Panc1 (cell line): ENCODE measurements around the gene DNAI2. TPM values are rescaled to one million over a fixed set of nuclear protein-coding genes. Genes with fewer than 3 reads are reported as not detected.

ENCODE experiments used
- ATAC-seq: fragments of 200-7000 bp; cut with Tn5 transposase; 2 replicates; pipeline ENCODE4 v1.9.1; 2020; ENCODE audit warnings: mild to moderate bottlenecking, moderate library complexity
- BruUV-seq: library from RNA; stranded (reverse); fragments of 400-500 nt; replicated peaks from 2 replicates; lab custom pipeline; 2021; lab: Mats Ljungman, UMichigan
- CTCF ChIA-PET: fragments of 300-600 bp; sonication (Branson Sonifier 250); formaldehyde crosslinking; loops from one replicate; lab custom pipeline; 2022; ENCODE audit warnings: antibody characterized with exemption; lab: Charles Lee
- POLR2A ChIA-PET: fragments of 300-600 bp; sonication (Branson Sonifier 250); formaldehyde crosslinking; loops from one replicate; lab custom pipeline; 2022; ENCODE audit warnings: antibody characterized with exemption; lab: Charles Lee
- DNase-seq: peaks from one replicate; pipeline ENCODE4 v3.0.0-alpha.2; 2010; ENCODE audit warnings: low read depth, low spot score
- H3K27ac ChIP-seq: 2 replicates; pipeline ENCODE4 v1.5.1; 2011; ENCODE audit warnings: mild to moderate bottlenecking, low read length, inconsistent platforms
- H3K27me3 ChIP-seq: fragments of 200-500 bp; sonication (Bioruptor generic); 2 replicates; pipeline ENCODE4 v1.6.0; 2014; ENCODE audit warnings: low read length, inconsistent platforms; ENCODE audit not compliant: control insufficient read depth, insufficient read depth
- H3K36me3 ChIP-seq: fragments of 200-500 bp; sonication (Bioruptor generic); 2 replicates; pipeline ENCODE4 v1.5.1; 2014; ENCODE audit warnings: inconsistent platforms, mild to moderate bottlenecking, low read length, moderate library complexity; ENCODE audit not compliant: control insufficient read depth, insufficient read depth
- H3K4me1 ChIP-seq: 2 replicates; pipeline ENCODE4 v1.5.1; 2011; ENCODE audit warnings: inconsistent platforms, mild to moderate bottlenecking, low read length, moderate library complexity; ENCODE audit not compliant: control insufficient read depth, insufficient read depth
- H3K4me3 ChIP-seq, 2 experiments: 2 replicates each; pipeline ENCODE4 v1.5.1; 2011 to 2012; ENCODE audit warnings: low read depth in 2 of 2, low read length in 2 of 2, mild to moderate bottlenecking in 2 of 2, inconsistent platforms in 1 of 2, moderate library complexity in 1 of 2
- H3K9me3 ChIP-seq: fragments of 200-500 bp; sonication (Bioruptor generic); 2 replicates; pipeline ENCODE4 v1.5.1; 2014; ENCODE audit warnings: low read depth, mild to moderate bottlenecking, inconsistent platforms, low read length, moderate library complexity; ENCODE audit not compliant: control insufficient read depth, insufficient read depth
- POLR2AphosphoS5 ChIP-seq: IDR thresholded peaks from 2 replicates; pipeline ENCODE4 v1.6.1; 2012; ENCODE audit warnings: mild to moderate bottlenecking, low read depth, low read length, moderate library complexity
- REST ChIP-seq, 2 experiments: IDR thresholded peaks; 2 replicates each; pipeline ENCODE4 v1.6.1; 2011 to 2012; ENCODE audit warnings: low read depth in 2 of 2, control low read depth in 1 of 2, low read length in 1 of 2, mild to moderate bottlenecking in 1 of 2, moderate library complexity in 1 of 2; ENCODE audit not compliant: insufficient read depth in 1 of 2
- SIN3A ChIP-seq: IDR thresholded peaks from 2 replicates; pipeline ENCODE4 v1.6.1; 2012; ENCODE audit warnings: low read depth, mild to moderate bottlenecking, low read length, moderate library complexity, borderline replicate concordance; ENCODE audit not compliant: insufficient read depth
- TCF7L2 ChIP-seq: IDR thresholded peaks from 2 replicates; pipeline ENCODE4 v1.6.1; 2011; ENCODE audit warnings: mild to moderate bottlenecking, low read depth, low read length, inconsistent platforms
- in situ Hi-C: cut with HindIII; loops from 2 replicates; pipeline ENCODE4 v1.10.0; 2016; ENCODE audit warnings: low sequenced_read_pairs, low pct_unique_long_range_greater_than_20kb
- intact Hi-C: fragments of 100-400 bp; cut with micrococcal nuclease; formaldehyde crosslinking; loops from one replicate; pipeline ENCODE4 v1.10.0; 2022; ENCODE audit not compliant: unreplicated experiment
- total RNA-seq: library from RNA; stranded (reverse); gene quantifications from one replicate; pipeline ENCODE4 v1.2.1, GENCODE V29; 2021; ENCODE audit not compliant: unreplicated experiment
- TF ChIP-seq, protein P1 (sequence below): fragments of 450-650 bp; IDR thresholded peaks from 2 replicates; pipeline ENCODE4 v1.5.1; 2017; ENCODE audit warnings: mild to moderate bottlenecking

DNAI2 gene
- total RNA-seq, 1 experiment from 2014 or later = not detected

- CTCF ChIA-PET = no interaction called here
- ATAC-seq (no peak), DNase-seq (no peak)
- TF ChIP-seq, protein P1, sequence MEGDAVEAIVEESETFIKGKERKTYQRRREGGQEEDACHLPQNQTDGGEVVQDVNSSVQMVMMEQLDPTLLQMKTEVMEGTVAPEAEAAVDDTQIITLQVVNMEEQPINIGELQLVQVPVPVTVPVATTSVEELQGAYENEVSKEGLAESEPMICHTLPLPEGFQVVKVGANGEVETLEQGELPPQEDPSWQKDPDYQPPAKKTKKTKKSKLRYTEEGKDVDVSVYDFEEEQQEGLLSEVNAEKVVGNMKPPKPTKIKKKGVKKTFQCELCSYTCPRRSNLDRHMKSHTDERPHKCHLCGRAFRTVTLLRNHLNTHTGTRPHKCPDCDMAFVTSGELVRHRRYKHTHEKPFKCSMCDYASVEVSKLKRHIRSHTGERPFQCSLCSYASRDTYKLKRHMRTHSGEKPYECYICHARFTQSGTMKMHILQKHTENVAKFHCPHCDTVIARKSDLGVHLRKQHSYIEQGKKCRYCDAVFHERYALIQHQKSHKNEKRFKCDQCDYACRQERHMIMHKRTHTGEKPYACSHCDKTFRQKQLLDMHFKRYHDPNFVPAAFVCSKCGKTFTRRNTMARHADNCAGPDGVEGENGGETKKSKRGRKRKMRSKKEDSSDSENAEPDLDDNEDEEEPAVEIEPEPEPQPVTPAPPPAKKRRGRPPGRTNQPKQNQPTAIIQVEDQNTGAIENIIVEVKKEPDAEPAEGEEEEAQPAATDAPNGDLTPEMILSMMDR = no peak
- TF ChIP-seq POLR2AphosphoS5 (no peak), SIN3A (no peak), TCF7L2 (no peak)
- H3K36me3 ChIP-seq = no peaks in the 10 kb centered on the region
- no peak overlapping the region for H3K27ac ChIP-seq
- intact Hi-C loops = no loop called here
- no peak overlapping the region for H3K4me3 ChIP-seq
- POLR2A ChIA-PET = no interaction called here
- in situ Hi-C loops = no loop called here
- H3K9me3 ChIP-seq = no peaks in the 10 kb centered on the region
- no TSS peak for BruUV-seq
- no peaks in the 10 kb centered on the region for H3K4me1 ChIP-seq
- H3K27me3 ChIP-seq = no peaks in the 10 kb centered on the region
These were observed 36.7 kb upstream of the DNAI2 start for GRCh38 chr17:74237321-74237720.

DNA sequence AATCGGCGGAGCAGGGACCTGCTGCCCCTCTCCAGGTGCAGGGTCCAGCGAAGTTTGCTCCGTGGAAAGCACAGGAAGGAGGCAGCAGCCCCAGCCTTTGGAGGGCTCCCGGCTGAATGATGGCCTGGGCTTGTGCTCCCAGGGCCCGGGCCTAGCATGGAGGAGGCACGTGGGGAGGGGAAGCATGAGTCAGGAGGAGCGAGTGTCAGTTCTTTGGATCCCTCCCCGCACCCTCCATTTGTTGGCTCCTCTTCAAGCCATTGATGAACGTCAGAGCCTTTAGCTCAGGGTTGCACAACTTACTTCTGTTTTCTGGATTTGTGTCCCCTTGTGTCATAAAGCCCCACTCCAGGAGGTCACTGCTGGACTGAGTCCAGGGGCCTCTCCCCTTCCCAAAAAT, 34.9 kb upstream of the DNAI2 start:
- TF ChIP-seq REST (IDR thresholded peaks at IDR 0.05; ENCODE audit: insufficient read depth in 1 of 2, low read depth in 2 of 2, low read length in 1 of 2) (no peak), TCF7L2 (no peak), POLR2AphosphoS5 (no peak), SIN3A (no peak)
- TF ChIP-seq, protein P1 = no peak
- ATAC-seq (no peak), DNase-seq (no peak)
- H3K9me3 ChIP-seq = no peaks in the 10 kb centered on the region
- H3K4me3 ChIP-seq = no peak overlapping the region
- H3K4me1 ChIP-seq = no peaks in the 10 kb centered on the region
- BruUV-seq = no TSS peak
- H3K27ac ChIP-seq = no peak overlapping the region
- H3K27me3 ChIP-seq = no peaks in the 10 kb centered on the region
- ChIA-PET CTCF (no interaction called here), POLR2A (no interaction called here)
- in situ Hi-C loops = no loop called here
- H3K36me3 ChIP-seq = no peaks in the 10 kb centered on the region
- intact Hi-C loops = no loop called here
